Smooth muscle cell (in vitro differentiated cells): ENCODE measurements around the gene COL4A1. TPM values are rescaled to one million over a fixed set of nuclear protein-coding genes. Genes with fewer than 3 reads are reported as not detected.

ENCODE experiments used
- DNase-seq: peaks from one replicate; lab custom pipeline; 2025; ENCODE audit not compliant: unreplicated experiment; lab: John Stamatoyannopoulos, UW
- H2AFZ ChIP-seq: fragments of 200-600 bp; sonication (generic); 2 replicates; pipeline ENCODE4 v1.6.0; 2016; ENCODE audit warnings: antibody characterized with exemption, low read depth, mild to moderate bottlenecking
- H3F3A ChIP-seq: fragments of 200-600 bp; sonication (generic); 2 replicates; pipeline ENCODE4 v1.6.0; 2017; ENCODE audit warnings: antibody characterized with exemption, low read depth
- H3K27ac ChIP-seq: fragments of 200-600 bp; sonication (generic); 2 replicates; pipeline ENCODE4 v1.5.1; 2016; ENCODE audit warnings: low read depth, mild to moderate bottlenecking
- H3K27me3 ChIP-seq: fragments of 200-600 bp; sonication (generic); 2 replicates; pipeline ENCODE4 v1.6.1; 2016; ENCODE audit warnings: low read depth, mild to moderate bottlenecking
- H3K36me3 ChIP-seq: fragments of 200-600 bp; sonication (generic); 2 replicates; pipeline ENCODE4 v1.5.1; 2016; ENCODE audit warnings: low read depth
- H3K4me1 ChIP-seq: fragments of 200-600 bp; sonication (generic); 2 replicates; pipeline ENCODE4 v1.5.1; 2016; ENCODE audit warnings: low read depth
- H3K4me2 ChIP-seq: fragments of 200-600 bp; sonication (generic); 2 replicates; pipeline ENCODE4 v1.6.0; 2016; ENCODE audit warnings: mild to moderate bottlenecking
- H3K4me3 ChIP-seq: fragments of 200-600 bp; sonication (generic); 2 replicates; pipeline ENCODE4 v1.5.1; 2016; ENCODE audit warnings: mild to moderate bottlenecking
- H3K79me2 ChIP-seq: fragments of 200-600 bp; sonication (generic); 2 replicates; pipeline ENCODE4 v1.6.0; 2016; ENCODE audit warnings: low read depth, mild to moderate bottlenecking
- H3K9ac ChIP-seq: fragments of 200-600 bp; sonication (generic); 2 replicates; pipeline ENCODE4 v1.6.0; 2016; ENCODE audit warnings: low read depth
- H3K9me3 ChIP-seq: fragments of 200-600 bp; sonication (generic); replicated peaks from 2 replicates; pipeline ENCODE4 v1.5.1; 2016; ENCODE audit warnings: low read depth
- H4K20me1 ChIP-seq: fragments of 200-600 bp; sonication (generic); 2 replicates; pipeline ENCODE4 v1.6.0; 2016; ENCODE audit warnings: low read depth
- WGBS: methylation state at CpG from one replicate; pipeline ENCODE4 v1.1.7; 2016; ENCODE audit warnings: low lambda C conversion rate; 5-methylcytosine and 5-hydroxymethylcytosine counted together
- polyA plus RNA-seq: library from polyadenylated mRNA; unstranded; fragments of >200 nt; fragmentation: Nextera tagmentation; extraction: Ambion mirVana; gene quantifications from 2 replicates; pipeline ENCODE4 v1.2.1, GENCODE V29; 2016
- total RNA-seq: library from RNA; depleted of rRNA; stranded (reverse); fragments of >200 nt; gene quantifications from 2 replicates; pipeline ENCODE4 v1.2.3, GENCODE V29; 2014
- TF ChIP-seq, protein P1 (sequence below): fragments of 200-600 bp; sonication (generic); IDR thresholded peaks from 2 replicates; pipeline ENCODE4 v1.5.1; 2017; ENCODE audit warnings: borderline replicate concordance, mild to moderate bottlenecking, antibody characterized with exemption; ENCODE audit not compliant: insufficient read depth, poor library complexity, severe bottlenecking

The COL4A1 gene
- total and polyA plus RNA-seq, 2 experiments from 2014 or later = 2,409 to 4,372 TPM

GRCh38 chr13:110126391-110126961 is 180.5 kb downstream of the COL4A1 start:
- TF ChIP-seq, protein P1, sequence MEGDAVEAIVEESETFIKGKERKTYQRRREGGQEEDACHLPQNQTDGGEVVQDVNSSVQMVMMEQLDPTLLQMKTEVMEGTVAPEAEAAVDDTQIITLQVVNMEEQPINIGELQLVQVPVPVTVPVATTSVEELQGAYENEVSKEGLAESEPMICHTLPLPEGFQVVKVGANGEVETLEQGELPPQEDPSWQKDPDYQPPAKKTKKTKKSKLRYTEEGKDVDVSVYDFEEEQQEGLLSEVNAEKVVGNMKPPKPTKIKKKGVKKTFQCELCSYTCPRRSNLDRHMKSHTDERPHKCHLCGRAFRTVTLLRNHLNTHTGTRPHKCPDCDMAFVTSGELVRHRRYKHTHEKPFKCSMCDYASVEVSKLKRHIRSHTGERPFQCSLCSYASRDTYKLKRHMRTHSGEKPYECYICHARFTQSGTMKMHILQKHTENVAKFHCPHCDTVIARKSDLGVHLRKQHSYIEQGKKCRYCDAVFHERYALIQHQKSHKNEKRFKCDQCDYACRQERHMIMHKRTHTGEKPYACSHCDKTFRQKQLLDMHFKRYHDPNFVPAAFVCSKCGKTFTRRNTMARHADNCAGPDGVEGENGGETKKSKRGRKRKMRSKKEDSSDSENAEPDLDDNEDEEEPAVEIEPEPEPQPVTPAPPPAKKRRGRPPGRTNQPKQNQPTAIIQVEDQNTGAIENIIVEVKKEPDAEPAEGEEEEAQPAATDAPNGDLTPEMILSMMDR = no peak
- Histone ChIP-seq H3K4me2 (peak overlapping the region; percentile 57), H3K27me3 (no peaks in the 10 kb centered on the region), H3K9ac (peak overlapping the region; percentile 28), H3K79me2 (no peaks in the 10 kb centered on the region), H3K4me1 (peaks cover 41% of the 10 kb centered on the region), H3F3A (no peaks in the 10 kb centered on the region), H4K20me1 (no peaks in the 10 kb centered on the region), H2AFZ (no peak overlapping the region), H3K9me3 (no peaks in the 10 kb centered on the region), H3K27ac (peak overlapping the region; percentile 82), H3K4me3 (no peak overlapping the region), H3K36me3 (no peaks in the 10 kb centered on the region)
- DNase-seq = no peak
- 6% methylated on average over 12 of the region's 12 CpGs for WGBS

GRCh38 chr13:110125613-110126272 is 181.2 kb downstream of the COL4A1 start:
- Histone ChIP-seq H3K27me3 (no peaks in the 10 kb centered on the region), H3K36me3 (no peaks in the 10 kb centered on the region), H2AFZ (no peak overlapping the region), H3K9ac (no peak overlapping the region), H3K4me2 (peak overlapping the region; percentile 57), H3K79me2 (no peaks in the 10 kb centered on the region), H3K4me1 (peaks cover 41% of the 10 kb centered on the region), H3F3A (no peaks in the 10 kb centered on the region), H3K9me3 (no peaks in the 10 kb centered on the region), H3K27ac (peak overlapping the region; percentile 82), H4K20me1 (no peaks in the 10 kb centered on the region), H3K4me3 (no peak overlapping the region)
- TF ChIP-seq, protein P1 = no peak
- 92% methylated on average over 10 of the region's 10 CpGs for WGBS
- DNase-seq = no peak

DNA sequence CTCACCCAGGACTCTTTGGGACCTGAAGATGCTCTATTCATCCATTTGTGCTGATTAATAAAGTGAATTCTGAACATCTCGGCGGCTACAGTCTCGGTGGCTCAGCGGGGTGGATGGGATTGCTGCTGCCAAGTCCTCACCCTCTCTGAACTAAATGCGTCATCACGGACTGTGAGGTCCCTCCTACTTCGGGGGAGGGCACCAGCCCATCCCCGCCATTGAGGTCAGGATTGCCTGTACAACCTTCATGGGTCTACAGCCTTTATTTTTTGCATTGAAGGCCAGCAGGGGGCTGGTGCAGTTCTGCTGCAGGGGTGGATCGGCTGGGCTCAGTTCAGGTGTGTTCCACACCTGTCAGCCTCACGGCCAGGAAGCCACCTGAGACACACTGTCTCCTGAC is 181.8 kb downstream of the COL4A1 start:
- Histone ChIP-seq H3K27me3 (no peaks in the 10 kb centered on the region), H3K4me1 (peaks cover 41% of the 10 kb centered on the region), H3F3A (no peaks in the 10 kb centered on the region), H3K9me3 (no peaks in the 10 kb centered on the region), H3K79me2 (no peaks in the 10 kb centered on the region), H4K20me1 (no peaks in the 10 kb centered on the region), H3K9ac (no peak overlapping the region), H3K36me3 (no peaks in the 10 kb centered on the region), H3K27ac (no peak overlapping the region), H3K4me3 (no peak overlapping the region), H3K4me2 (no peak overlapping the region), H2AFZ (no peak overlapping the region)
- DNase-seq = no peak
- TF ChIP-seq, protein P1 = no peak
- 94% methylated on average over 10 of the region's 10 CpGs for WGBS
